Measurements from ENCODE around the gene LCE3E.
"Not testable (repeated sequence)": the region's sequence is repeated elsewhere in the genome, so short reads cannot be mapped to it uniquely, and the experiment has no call there.

LCE3E gene, protein sequence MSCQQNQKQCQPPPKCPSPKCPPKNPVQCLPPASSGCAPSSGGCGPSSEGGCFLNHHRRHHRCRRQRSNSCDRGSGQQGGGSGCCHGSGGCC

DNA sequence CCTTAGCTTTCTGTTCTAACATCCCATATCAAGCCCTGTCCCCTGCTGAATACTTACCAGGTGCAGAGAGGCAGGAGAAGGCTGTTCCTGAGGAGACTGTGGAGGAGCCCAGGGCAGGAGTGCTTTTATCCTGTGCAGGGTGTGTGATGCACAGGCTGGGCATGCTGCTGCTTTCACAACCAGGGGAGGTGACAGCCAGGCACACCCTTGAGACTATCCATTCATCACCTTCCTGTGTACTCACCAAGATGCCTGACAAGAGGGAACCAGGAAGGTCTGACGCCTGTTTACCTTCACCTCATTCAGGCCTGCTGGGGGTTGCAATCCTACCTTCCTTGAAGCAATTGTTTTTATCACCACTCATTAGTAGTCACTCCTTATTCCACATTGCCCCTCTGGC lies at the start of gene LCE3E:
TSS of gene LCE3E (minus strand) at position 100 of the 400 bp plus-strand sequence. CDS start 572 bp downstream, outside the sequence.
- no peak for DNase-seq

DNA sequence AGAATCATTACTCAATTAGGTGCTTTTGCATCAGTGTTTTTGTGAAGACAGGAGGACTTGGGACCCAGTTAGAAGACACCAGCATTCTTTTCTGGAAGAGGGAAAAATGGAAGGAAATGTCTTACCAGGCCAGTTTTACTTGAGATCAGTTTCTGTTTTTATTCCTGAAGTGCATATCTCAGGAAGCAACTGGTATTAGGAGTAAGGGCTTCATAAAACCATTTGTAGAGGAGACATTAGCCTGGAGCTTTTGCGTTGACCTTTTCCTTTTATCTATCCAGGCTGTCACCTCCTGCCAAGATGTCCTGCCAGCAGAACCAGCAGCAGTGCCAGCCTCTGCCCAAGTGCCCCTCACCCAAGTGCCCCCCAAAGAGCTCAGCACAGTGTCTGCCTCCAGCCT lies 46.9 kb upstream of the LCE3E start, which contains the start of gene LCE3B:
TSS of gene LCE3B (plus strand) at position 301 of the 400 bp plus-strand sequence. CDS start at position 301, 0 bp downstream.
- no peak for DNase-seq

DNA sequence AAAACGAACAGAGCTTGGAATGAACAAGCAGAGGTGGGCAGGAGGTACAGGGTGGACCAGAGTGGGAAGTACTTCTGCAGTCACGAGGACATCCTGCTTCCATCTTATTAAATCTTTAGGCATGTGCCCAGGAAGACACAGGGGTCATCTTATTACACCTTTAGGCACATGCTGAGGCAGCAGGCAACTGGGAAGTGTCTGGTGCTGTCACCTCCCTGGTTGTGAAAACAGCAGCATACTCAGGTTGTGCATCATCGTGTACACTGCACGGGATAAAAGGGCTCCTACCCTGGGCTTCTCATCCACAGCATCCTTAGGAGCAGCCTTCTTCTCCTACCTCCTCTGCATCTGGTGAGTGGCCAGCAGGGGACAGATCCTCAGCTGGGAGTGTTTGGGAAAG lies 33.4 kb upstream of the LCE3E start, which contains the start of gene LCE3C:
TSS of gene LCE3C (plus strand) at position 301 of the 400 bp plus-strand sequence. CDS start 498 bp downstream, outside the sequence.
- no peak for DNase-seq

DNA sequence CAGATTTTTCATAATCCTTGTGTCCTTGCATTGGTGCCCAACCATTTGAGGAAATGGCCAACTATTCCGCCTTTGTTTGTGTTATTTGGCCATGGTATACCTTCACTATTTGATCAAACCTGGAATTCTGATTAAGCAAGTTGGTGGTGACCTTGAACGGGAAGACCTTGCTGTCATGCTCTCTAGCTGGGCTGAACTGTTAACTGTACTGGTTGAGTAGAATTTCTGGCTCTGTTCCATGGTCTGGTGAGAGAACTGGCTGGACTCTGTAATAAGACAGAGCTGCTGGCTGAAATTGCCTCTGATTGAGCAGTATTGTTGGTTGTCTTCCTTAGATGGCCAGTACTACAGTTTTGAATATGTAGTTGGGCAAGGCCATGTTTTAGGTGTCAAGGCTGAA lies 30.4 kb upstream of the LCE3E start:
- DNase-seq: no peak

DNA sequence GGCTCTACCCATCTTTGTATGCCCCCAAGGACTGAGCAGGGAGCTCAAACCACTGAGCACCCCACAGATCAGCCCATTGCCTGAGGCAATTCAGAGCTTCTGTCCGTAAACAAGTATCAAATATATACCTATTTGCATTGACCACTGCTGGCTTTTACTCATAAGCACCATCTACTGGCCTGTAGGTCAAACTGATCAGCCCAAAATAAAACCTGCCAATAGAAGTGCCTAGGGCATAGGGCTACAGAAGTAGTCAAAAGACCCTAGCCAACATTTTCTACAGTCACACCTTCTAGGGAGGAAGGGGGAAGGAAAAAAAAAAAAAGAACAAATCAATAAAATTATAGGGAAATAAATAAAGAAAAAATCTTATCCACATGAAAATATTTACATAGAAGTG lies 19.0 kb upstream of the LCE3E start:
- DNase-seq: no peak

DNA sequence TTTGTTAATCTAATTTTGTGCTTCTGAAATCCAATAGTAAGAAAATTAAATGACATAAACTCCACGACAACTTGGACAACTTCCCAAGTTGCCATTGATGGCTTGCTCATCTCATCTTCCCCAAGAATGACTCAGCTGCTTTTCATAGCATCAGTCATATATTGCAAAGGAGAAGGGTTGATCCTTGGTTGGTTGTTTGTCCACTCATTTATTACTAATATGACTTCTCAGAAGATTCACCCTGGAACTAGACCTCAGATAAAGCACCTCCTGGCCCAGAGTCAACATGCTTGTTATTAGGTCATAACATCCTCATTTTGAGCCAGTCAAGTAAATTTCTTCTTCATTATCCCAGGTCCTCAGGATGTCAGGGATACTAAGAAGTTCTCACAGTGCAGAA lies 16.1 kb upstream of the LCE3E start:
- no peak for DNase-seq

DNA sequence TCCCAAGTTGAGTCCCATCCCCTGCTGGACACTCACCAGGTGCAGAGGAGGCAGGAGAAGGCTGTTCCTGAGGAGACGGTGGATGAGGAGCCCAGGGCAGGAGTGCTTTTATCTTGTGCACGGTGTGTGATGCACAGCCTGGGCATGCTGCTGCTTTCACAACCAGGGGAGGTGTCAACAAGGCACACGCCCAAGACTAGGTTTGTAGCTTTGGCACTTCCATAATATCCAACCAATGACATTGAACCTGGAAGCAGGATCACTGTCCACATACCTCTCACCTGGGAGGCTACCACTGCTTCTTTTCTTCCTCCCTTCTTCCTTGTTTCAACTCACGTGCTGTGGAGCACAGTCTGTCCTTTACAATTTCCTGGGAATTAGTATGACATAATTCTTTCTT lies 13.9 kb upstream of the LCE3E start, which contains the start of gene LCE3D:
TSS of gene LCE3D (minus strand) at position 84 of the 400 bp plus-strand sequence. CDS start 580 bp downstream, outside the sequence.
- no peak for DNase-seq

DNA sequence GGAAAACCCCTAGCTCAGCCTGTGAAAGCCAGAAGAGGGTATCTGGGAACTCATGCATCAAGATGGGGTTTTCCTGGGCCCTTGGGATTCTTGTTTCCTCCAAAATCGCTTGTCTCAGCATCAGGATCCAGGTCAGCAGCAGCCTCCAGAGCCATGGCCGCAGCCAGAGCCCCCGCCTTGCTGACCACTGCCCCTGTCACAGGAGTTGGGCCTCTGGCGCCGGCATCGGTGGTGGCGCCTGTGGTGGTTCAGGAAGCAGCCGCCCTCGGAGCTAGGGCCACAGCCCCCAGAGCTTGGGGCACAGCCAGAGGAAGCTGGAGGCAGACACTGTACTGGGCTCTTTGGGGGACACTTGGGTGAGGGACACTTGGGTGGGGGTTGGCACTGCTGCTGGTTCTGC lies 12.9 kb upstream of the LCE3E start:
- DNase-seq: not testable (repeated sequence)

DNA sequence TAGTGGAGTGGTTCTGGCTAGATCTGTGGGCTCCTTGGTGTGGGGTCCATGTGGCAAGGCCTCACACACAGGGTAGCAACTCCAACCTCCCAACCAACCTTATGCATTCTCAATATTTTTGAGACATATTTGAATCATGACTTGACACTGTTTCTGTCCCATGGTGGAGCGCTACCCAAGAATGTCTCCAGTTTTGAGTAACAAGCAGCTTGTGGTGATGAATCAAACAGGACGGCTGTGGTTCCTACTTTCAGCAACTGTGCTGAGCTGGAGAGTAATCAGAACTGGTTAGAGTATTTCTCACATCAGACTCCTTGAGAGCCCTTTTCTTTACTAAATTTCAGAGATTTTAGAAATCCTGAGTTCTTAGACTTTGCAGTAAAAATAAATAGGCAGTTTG lies 10.6 kb upstream of the LCE3E start:
- DNase-seq: no peak

DNA sequence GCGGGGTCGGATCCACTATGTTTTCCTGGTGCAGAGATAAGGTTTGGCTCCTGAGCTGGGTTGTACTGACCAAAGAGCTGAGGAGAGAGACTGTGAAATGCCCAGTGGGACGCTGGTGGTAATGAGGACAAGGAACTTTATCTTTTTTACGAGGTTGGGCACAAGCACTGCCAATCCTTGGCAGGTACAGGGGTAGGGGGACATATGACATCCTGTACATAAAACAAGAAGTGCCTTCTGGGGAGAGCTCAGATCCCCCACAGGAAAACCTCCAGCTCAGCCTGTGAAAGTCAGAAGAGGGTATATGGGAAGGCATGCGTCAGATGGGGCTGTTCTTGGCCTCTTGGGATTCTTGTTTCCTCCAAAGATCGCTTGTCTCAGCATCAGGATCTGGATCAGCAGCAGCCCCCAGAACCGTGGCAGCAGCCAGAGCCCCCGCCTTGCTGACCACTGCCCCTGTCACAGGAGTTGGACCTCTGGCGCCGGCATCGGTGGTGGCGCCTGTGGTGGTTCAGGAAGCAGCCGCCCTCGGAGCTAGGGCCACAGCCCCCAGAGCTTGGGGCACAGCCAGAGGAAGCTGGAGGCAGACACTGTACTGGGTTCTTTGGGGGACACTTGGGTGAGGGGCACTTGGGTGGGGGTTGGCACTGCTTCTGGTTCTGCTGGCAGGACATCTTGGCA lies 905 bp downstream of the LCE3E start:
- DNase-seq: no peak

DNA sequence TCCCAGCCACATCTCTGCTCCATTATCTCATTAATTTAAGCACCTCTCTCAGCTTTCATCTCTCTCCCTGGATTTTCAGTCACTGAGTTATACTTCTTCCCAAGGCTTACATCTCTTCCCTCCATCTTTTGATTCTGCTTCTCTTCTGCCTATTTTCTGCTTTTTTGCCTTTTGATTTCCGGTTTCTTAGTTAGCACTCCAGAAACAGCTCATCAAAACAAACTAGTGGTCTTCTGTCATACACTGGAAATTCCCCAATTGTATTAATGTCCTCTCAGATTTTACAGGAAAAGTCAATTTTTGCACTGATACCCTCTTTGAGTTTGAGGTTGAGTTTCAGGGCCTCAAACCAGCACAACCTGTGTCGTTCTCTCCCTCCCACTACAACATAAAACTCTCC lies 1.5 kb downstream of the LCE3E start:
- no peak for DNase-seq

DNA sequence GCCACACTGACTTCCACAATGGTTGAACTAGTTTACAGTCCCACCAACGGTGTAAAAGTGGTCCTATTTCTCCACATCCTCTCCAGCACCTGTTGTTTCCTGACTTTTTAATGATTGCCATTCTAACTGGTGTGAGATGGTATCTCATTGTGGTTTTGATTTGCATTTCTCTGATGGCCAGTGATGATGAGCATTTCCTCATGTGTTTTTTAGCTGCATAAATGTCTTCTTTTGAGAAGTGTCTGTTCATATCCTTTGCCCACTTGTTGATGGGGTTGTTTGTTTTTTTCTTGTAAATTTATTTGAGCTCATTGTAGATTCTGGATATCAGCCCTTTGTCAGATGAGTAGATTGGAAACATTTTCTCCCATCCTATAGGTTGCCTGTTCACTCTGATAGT lies 18.2 kb downstream of the LCE3E start:
- not testable (repeated sequence) for DNase-seq

DNA sequence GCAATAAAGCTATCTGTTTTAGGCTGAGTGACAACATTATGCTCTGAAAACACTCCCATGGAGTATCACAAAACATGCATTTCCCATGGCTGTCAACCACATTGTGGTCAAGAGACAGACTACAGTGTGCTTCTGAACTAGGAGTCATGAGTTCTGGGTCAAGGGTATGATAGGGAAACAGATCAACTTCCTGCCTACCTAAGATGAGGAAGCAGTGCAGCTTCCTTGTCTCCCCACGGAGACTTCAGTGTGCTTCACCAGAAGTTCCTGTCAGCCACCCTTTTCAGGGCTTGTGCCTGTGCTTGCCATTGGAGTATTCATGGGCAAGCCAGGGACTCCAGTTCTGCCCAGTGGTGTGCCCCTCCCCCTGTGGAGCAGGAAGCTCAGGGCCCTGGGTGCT lies 19.9 kb downstream of the LCE3E start:
- no peak for DNase-seq

DNA sequence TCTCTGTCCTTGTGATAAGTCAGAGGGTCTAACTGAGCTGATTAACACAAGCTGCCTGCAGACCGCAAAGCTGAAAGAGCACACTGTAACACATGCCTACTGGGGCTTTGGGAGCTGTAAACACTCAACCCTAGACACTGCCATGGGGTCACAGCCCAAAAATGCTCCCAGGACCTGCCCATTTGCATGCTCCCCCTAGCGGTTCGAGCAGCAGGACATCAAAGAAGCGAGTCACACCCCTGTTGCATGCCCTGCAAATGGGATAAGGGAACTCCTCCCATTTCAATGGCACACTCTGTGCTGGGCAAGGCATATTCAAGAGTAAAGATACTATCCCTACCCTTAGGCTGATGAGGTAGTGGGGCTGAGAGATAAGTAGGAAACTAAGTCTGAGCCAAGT lies 22.8 kb downstream of the LCE3E start:
- DNase-seq: no peak

DNA sequence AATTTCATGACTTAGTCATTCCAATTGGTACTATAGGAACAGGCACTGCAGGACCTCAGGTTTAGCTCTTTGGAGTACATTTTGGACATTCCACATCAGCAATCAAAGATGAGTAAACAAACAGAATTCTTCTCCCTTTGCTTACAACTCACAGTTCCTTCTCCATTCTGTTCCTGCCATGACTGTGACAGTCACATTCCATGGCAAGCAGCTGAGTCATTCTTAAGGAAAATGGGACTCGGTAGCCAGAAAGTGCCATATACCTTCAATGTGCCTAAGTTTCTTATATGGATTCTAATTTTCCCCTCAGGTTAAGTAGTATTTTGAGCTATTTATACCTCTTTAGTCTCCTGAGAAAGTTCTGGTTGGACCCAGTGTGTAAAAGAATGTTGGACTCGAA lies 26.7 kb downstream of the LCE3E start:
- DNase-seq: no peak

DNA sequence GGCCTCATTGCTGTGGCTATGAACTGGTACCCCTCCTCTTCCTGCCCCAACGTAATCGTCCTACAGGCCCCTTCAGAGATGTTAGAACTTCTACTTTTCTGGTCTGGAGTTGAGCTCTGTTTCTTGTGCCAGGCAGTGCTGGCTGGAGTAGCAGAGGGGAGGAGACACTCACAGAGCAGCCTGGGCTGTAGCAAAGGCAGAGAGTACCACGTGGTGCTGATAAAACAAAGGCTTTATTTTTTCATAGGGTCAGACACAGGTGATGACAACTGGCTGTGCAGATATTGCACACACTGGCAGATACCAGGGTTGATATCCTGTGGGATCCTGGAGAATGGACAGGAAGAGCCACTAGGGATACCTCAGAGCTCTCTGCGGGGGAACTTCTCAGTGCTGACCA lies 29.1 kb downstream of the LCE3E start:
- DNase-seq: no peak

DNA sequence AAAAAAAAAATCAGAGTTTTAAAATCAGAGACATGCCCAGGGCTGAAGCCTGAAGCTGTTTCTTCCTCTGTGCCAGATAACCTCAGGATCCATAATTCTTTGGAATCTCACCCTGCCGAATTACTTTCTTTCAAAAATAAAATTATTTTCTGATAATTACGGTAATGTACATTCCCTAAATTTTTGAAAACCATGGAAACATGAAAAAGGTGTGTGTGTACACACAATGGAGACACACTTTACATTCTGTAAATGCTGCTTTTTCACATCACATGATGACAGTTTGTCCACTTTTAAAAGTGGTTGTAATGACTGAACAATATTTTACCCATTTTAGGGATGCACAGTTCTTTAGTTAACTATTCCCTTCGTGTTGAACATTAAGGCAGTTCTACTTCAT lies 30.8 kb downstream of the LCE3E start:
- DNase-seq: no peak

DNA sequence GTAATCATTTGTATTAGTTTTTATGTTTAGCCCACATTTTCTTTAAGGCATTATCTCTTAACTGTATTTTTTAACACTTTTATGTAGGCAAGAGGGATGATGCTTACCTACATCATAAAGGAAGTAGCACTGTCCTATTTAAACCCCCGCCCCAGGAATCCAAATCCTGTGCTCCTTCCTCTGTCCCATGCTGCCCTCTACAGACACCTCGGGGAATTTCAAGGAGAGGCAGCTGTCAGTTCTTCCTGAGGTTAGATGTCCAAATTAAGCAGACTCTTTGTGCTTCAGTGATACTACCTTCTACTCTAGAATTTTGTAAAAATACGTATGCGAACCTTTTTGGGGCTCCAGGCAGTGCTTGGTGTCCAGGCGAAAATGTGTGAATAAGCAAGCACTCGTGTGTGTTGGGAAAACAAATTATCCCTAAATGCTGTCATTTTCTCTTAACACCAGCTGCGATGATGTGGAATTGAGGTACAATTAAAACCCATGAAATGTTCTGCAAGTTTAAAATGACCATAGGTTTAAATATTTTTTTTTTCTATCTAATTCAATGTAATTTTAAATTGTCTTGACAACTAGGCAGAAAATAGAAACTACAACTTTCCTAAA lies 33.1 kb downstream of the LCE3E start:
- peak; percentile 10 for DNase-seq

DNA sequence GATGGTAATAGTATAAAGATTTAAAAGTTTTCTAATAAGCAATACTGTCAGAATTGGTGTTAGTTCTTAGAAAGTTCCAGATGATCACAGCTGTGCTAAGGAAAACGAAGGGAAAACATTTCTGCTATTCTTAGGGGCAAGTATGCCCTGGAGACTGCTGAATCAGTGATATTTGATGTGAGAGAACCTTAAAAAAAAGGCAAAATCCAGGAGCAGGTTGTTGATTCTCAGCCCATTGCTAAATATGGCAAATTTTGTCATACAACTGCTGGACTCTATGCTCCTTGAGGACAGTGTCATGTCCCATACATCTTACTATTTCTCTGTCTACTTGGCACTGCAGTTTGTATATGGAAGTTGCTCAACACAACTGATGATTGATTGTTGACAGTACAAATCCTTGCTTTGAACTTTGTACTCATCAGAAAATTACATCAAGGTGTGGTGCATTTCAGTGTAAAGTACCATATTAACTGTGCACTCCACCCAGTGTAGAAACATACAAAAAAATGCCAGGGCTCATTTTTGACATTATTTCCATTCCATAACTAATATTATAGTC lies 41.4 kb downstream of the LCE3E start:
- no peak for DNase-seq

DNA sequence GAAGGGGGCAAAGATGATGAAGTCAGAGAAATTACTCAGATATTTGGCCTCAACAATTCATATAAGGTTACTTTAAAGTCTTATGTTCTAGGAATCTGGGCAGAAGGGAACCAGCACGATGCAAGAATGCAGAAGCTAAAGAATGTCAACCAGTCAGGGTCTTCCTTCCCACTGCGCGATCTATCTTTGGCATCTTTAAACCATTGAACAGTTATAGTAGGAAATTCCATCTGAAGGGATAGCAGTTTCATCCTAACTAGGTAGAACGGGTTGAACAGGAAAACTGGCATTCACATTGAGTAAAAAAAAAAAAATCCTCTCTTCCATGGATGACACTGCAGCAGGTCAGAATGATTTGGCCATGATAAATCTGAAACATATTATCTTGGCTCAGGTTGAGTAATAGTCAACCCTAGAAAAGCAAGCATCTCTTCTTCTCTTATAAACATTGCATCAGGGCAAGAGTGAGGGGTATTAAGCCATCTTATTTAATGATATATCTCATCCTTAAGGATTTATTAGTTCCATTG lies 46.0 kb downstream of the LCE3E start:
- no peak for DNase-seq

DNA sequence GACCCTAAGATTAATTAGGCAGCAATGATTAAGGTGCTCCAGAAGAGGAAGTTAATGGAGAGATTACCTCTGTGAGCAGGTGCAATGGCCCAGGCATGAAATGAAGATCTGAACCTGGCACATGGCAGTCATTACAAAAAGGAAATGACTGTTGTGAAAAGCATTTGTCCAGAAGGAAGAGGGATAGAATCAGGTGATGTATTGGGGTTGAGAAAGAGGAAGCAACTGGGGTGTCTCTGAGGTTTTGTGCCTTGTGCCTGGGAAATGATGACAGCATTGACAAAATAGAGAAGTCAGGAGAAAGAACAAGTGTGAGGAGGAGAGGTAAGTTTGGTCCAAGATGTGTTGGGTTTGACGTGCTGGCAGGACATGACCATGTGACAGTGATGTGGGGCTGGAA lies 46.7 kb downstream of the LCE3E start:
- DNase-seq: no peak

DNA sequence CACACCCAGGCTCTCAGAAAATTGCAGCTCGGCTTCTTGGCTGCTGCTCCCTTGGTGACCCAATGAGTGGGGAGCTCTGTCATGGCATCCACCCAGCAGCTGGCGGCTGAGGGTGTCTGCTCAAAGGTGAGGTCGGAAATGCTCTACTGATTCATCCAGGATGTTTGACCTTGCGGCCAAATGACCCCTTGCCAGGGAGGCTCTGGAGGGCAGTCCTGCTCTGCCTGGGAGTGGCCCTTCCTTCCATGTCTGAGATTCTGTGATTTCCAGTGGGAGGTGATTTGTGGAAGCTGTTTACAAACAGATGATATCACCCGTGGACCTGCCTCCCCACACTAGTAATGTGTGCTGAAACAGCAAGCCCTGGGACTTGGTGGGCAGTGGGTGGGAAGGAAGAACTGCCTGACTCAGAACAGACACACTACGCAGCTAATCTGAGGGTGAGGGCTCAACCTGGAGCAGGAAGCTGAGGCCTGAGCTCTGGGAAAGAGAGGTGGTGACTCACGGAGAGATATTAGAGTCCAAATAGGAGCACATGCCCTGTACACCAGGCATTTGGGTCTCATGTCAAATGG lies 49.3 kb downstream of the LCE3E start:
- DNase-seq: no peak

DNA sequence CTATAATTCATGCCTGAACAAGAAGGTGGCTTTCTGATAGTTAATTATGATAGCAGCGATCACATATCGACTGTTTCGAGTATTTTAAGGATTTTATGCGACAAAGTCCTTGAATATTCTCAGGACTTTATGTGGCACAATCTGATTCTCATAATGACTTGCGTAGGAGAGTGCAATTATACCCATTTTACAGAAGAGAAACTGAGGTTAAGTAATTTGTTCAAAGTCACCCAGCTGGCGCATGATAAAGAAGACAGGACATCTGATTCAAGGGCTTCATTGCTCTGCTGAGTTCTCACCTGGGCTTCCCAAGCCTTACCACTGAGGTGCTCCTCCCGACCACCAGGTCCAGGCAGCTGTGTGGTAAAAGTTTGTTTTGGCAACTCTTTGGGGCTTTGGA lies 50.5 kb downstream of the LCE3E start:
- no peak for DNase-seq

All from NCI-H2029 treated with DMSO at 0.1 percent for 48 hours (cell line).